HCT116 (cell line): Measurements from ENCODE around the gene ZCCHC17.

ENCODE experiments used
- CTCF ChIP-seq, 3 experiments: fragments of 200-600 bp in 1 of 3; sonication (generic) in 1 of 3; IDR thresholded peaks in 2 of 3; conservative IDR thresholded peaks in 1 of 3; 2 replicates each; pipeline ENCODE4 v1.5.1; 2012 to 2017; ENCODE audit warnings: low read depth in 2 of 3, low read length in 2 of 3, antibody characterized with exemption in 1 of 3, borderline replicate concordance in 1 of 3, control low read depth in 1 of 3, mild to moderate bottlenecking in 1 of 3, mixed read lengths in 1 of 3, mixed run types in 1 of 3, moderate library complexity in 1 of 3; ENCODE audit not compliant: insufficient read depth in 1 of 3
- EGR1 ChIP-seq: IDR thresholded peaks from 2 replicates; pipeline ENCODE4 v1.6.1; 2012; ENCODE audit warnings: low read depth
- EZH2 ChIP-seq: fragments of 200-600 bp; sonication (generic); IDR thresholded peaks from 2 replicates; pipeline ENCODE4 v1.6.1; 2017; ENCODE audit warnings: antibody characterized with exemption, mixed run types
- POLR2A ChIP-seq: IDR thresholded peaks from 2 replicates; pipeline ENCODE4 v1.7.0; 2011; ENCODE audit warnings: borderline replicate concordance; ENCODE audit not compliant: insufficient read depth, insufficient read length; ENCODE audit errors: extremely low read depth
- POLR2AphosphoS5 ChIP-seq: IDR thresholded peaks from 2 replicates; pipeline ENCODE4 v1.6.1; 2011; ENCODE audit warnings: mild to moderate bottlenecking, low read depth, low read length, moderate library complexity
- SIN3A ChIP-seq: IDR thresholded peaks from 2 replicates; pipeline ENCODE4 v1.6.1; 2012; ENCODE audit warnings: low read depth
- SP1 ChIP-seq: IDR thresholded peaks from 2 replicates; pipeline ENCODE4 v1.6.1; 2012; ENCODE audit warnings: low read depth
- SRF ChIP-seq: IDR thresholded peaks from 2 replicates; pipeline ENCODE4 v1.6.1; 2012; ENCODE audit warnings: low read depth
- ZFX ChIP-seq: fragments of 450-650 bp; IDR thresholded peaks from 2 replicates; pipeline ENCODE4 v1.6.1; 2017

- TF ChIP-seq ZFX (no peak), POLR2AphosphoS5 (no peak), CTCF (IDR thresholded peaks at IDR 0.05 in 2 of 3, conservative IDR thresholded peaks at IDR 0.05 in 1 of 3; ENCODE audit: borderline replicate concordance in 1 of 3, insufficient read depth in 1 of 3, low read depth in 2 of 3, low read length in 2 of 3) (no peak), SP1 (no peak), SRF (no peak), POLR2A (no peak), EGR1 (no peak), EZH2 (no peak), SIN3A (no peak)
These were observed 39.6 kb upstream of the ZCCHC17 start for GRCh38 chr1:31257213-31257612.
